HK-2 (cell line): ENCODE results near the gene PTPRN2.

Source experiments
- DNase-seq: peaks from one replicate; pipeline ENCODE4 v3.0.0-alpha.2; 2018; ENCODE audit not compliant: unreplicated experiment

Gene PTPRN2

DNA sequence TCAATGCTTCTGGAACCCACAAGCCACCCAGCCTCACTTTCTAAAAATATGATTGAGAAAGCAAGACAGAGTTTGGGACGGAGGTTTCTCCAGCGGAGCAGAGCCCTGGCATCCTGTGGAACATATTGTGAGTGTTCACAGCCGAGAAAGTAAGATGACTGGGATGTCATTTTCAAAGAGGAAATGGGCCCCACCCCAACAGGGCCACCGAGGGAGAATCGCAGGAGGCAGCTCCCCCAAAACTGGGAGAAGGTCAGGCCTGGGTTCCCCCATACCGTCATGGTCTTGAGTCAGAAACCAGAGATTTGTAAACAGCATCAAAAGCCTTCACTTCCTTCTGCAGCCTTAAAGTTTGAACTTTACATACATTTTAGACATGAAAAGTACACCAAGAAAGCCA lies 560.0 kb downstream of the PTPRN2 start:
- no peak for DNase-seq

- no peak for DNase-seq
These were observed 560.9 kb downstream of the PTPRN2 start for GRCh38 chr7:158026636-158027265.

- no peak for DNase-seq
These were observed 561.7 kb downstream of the PTPRN2 start for GRCh38 chr7:158025686-158026600.

DNA sequence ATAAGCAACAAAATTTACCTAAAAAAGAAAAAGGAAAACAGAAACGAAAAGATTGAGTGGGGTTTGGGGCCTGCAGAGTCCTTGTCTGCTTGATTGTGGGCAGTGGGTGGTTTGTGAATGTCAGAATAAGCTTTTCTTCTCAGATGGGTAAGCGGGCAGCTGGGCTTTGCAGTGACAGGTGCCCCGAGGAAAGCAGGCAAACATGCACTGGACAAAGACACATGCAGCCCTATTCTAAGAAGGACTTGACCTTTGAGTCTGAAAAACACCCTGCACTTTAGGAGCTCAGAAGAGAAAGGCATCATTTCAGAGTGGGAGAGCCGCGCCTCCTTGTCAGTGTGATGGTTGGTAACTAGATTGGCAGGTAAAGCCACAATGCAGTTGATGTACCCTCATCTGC lies 562.7 kb downstream of the PTPRN2 start:
- no peak for DNase-seq

- DNase-seq, result no peak
These were observed 563.3 kb downstream of the PTPRN2 start for GRCh38 chr7:158024351-158024715.

GRCh38 chr7:158023681-158024350 lies 563.8 kb downstream of the PTPRN2 start:
- DNase-seq, result no peak

DNA sequence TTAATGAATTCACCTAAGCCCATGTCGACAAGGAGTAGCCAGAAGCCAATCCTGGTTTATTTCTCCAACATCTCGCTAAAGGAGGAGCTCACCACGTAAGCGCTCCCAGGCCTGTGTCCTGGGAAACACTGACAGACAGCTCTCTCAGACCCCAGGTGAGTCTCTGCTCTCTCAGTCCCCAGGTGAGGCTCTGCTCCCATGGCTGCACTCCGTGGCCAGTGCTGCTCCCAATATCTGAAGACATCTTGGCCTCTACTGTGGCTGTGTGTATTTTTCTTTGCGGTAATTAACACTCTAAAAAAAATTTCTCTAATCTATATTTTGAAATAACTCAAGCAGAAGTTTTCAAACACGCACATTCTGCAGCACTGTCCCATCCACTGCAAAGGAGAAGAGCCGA lies 564.5 kb downstream of the PTPRN2 start:
- DNase-seq, result no peak

- no peak for DNase-seq
These were observed 565.0 kb downstream of the PTPRN2 start for GRCh38 chr7:158022601-158023000.

GRCh38 chr7:158021836-158022235 lies 565.8 kb downstream of the PTPRN2 start:
- no peak for DNase-seq

- no peak for DNase-seq
These were observed 566.9 kb downstream of the PTPRN2 start for GRCh38 chr7:158020706-158021095.

DNA sequence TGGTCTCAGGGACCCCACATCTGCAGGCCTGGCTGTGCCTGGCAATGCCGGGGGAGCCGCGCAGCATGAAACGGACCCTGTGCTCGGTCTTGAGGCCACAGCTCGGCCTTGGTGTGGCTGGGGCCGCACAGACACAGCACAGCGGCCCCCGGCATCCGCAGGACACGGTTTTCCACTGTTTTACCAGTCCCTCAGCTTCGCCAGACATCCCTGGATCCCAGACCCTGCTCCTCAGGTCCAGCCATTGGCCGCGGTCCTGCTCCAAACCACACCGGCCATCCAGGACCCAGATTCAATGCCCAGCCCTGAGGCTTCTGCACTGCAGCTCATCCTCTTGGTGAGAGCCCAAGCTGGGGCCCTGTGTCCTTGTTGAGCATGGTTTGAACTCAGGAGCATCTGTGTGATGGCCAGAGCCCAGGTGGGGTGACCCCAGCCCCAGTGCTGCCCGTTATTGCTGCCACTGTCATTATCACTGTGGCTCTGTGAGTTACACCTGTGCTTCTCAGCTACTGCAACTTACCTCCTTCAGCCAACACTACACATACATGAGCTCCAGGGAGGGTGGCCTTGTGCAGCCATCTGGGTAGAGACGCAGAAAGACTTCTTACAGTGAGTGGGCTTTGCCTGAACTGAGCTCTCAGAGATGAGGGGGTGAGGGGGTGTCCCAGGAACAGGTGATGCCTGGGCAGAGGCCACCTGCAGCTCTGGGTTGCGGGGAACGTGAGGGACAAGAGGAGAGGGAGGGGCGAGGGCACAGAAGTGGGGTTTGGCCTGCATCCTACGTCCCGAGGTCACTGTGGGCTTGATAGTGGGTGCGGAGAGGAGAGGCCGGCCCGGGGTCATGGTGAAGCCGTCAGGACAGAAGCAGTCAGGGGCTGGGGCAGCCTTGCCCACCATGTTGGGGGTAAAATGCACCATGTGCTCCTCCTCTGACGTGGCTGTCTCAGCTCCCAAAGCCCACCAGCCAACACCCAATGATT lies 567.6 kb downstream of the PTPRN2 start:
- no peak for DNase-seq

DNA sequence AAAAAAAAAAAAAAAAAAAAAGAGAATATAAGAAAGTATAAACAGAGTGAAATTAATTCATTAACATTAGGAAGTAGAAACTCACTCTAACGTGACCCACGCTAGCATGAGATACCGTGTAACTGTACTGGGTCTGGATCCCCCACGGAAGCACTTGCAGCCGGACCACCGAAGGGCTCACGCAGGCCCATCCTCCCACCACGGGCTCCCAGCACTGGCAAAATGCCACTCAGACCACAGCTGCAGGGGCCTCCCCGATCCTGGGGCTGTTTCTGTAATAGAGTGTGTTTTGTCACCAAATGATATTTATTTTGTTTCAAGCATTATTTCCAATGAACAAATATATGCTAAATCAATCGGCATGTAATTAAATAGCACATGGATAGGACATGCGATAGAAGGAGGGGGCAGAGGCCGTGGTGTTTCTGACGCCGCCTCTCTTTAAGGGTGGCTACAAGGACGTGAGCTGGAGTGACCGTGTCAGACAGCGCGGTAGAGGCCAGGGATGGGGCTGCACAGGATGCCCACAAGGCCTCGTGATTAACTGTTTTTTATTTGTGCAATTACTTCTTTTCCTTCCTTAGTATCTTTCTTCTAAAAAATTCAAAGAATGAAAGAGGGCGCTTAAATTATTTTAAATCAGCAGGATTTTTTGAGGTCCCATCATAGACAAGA lies 568.5 kb downstream of the PTPRN2 start:
- DNase-seq, result no peak

- DNase-seq, result no peak
These were observed 569.4 kb downstream of the PTPRN2 start for GRCh38 chr7:158018098-158018762.

GRCh38 chr7:158017111-158018097 lies 570.2 kb downstream of the PTPRN2 start:
- DNase-seq, result no peak

GRCh38 chr7:158016180-158017097 lies 571.2 kb downstream of the PTPRN2 start:
- no peak for DNase-seq

- DNase-seq, result no peak
These were observed 572.0 kb downstream of the PTPRN2 start for GRCh38 chr7:158015403-158016179.

DNA sequence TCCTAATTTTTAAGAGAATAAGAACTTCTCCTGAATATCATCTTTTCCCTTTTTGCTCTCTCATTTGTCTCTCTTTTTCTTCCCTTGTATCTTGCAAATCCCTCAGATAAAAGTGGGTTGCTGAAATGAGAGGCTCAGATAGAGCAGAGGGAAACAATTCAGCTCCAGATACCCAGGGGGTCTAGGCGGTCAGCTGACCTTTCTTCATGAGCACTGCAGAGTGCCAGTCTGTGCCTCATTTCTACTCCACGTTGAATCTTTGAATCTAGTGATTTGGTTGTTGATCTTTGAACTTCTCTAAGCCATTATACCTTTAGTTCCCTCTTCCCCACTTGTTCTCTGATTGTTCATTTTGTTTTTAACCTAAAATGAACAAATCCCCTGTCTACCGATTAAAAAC lies 572.6 kb downstream of the PTPRN2 start:
- no peak for DNase-seq
